ENCODE results near the gene RNF151.

RNF151 gene

GRCh38 chr16:1993731-1994131 is 27.1 kb downstream of the RNF151 start:
- no peak for DNase-seq

- DNase-seq: no peak
These were observed 31.1 kb downstream of the RNF151 start for GRCh38 chr16:1997494-1998359.

DNA sequence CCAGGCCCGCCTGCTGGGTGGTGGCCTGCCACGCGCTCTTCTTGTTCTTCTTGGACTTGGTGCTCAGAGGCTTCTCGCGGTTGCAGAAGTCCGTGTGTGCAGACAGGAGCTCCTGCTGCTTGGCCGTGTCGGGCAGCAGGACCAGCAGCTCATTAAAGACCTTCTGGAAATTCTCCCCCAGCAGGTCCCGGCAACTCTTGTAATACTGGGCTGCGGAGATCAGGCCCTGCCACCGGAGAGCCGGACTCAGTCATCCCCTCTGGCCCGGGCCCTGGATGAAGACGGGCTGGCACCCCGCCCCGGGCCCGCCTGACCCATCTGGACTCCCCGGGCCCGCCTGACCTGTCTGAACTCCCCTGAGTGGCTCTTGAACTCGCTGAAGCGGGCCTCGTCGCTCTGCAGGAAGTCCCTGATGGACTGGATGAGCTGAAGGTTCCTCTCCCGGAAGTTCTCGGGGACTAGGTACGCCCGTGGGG is 31.7 kb downstream of the RNF151 start:
- DNase-seq: no peak

DNA sequence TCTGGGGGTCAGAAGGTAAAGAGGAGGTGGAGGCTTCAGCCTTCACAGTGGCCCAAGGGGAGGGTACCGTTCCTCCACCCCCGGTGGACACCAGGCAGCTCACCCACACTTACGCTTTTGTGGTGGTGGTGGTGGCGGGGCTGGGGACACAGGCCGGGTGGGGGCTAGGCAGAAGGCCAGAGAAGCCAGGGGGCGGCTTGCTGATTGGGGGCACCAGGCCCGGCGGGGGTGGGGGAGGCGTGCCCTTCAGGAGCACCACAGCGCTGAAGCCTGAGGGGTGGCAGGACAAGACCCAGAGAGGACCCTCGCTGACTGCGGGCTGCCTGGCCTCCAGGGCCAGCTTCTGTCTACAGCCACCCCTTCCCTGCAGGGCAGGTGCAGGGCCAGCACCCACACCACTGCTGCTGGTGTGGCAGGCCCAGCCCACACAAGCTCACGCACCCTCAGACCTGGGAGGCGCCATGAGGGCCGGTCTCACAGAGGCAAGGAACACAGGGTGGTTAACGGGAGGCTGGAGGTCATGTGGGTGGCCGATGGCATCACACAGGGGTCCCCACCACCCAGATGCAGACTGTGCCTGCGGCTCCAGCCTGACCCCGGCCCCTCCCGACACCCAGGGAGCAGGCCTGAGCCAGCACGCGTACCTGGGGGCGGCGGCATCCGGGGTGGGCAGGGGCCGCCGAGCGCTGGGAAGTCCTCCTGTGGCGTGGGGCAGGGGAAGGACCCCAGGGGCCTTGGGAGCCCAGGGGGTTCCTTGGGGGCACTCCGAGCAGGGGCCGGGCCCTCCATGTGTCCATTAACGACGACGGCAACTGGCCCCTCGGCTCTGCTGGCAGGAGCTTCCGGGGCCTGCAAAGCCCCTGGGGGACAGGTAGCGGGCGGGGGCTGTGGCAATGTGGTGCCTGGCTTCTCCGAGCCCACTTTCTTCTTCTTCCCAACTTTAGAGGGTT is 32.5 kb downstream of the RNF151 start:
- no peak for DNase-seq

DNA sequence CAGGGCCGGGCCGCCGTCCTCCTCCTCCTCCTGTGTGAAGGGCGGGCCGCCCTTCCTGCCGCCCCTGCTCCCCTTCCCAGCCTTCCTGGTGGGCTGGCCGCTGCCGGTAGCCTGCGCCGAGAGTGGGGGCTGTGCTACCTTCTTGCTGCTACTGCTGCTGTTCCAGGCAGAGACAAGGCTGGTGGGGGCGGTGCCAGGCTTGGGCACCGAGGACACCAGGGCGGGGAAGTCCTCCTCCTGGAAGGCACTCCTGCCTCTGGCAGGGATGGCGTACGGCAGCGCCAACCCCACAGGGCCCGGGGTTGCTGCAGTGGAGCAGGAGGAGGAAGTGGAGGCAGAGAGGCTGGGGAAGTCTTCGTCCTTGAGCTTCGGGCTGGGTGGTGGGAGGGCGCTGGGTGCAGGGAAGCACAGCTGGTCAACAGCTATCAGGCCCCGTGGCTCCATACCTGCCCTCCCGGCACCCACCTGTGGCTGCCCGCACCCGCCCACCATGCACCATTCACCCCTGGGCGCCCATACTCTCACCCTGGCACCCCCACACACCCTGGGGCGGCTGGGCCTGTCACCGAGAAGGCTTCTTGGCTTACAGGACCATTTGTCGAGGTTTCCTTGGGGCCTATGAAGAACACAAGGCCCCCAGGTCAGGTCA is 33.3 kb downstream of the RNF151 start:
- no peak for DNase-seq

DNA sequence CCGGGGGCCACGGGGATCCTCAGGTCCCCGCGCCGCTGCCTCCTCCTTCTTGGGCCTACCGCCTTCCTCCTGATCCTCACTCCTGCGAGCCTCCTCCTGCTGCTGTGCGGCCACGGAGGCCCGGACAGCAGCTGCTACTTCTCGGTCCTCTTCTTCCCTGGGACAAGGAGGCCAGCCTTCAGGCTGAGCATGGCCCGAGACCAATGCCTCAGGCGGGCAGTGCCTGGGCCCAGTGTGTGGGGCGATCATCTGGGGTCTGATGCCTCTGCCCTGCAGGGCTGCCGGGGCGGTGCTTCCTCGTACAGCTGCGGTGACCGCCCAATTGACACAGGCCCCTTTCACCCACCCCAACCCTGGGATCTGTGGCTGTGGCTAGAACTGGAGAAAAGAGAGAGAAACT is 34.4 kb downstream of the RNF151 start:
- no peak for DNase-seq

- no peak for DNase-seq
These were observed 35.0 kb downstream of the RNF151 start for GRCh38 chr16:2001456-2002355.

- no peak for DNase-seq
These were observed 36.0 kb downstream of the RNF151 start for GRCh38 chr16:2002406-2003230.

DNA sequence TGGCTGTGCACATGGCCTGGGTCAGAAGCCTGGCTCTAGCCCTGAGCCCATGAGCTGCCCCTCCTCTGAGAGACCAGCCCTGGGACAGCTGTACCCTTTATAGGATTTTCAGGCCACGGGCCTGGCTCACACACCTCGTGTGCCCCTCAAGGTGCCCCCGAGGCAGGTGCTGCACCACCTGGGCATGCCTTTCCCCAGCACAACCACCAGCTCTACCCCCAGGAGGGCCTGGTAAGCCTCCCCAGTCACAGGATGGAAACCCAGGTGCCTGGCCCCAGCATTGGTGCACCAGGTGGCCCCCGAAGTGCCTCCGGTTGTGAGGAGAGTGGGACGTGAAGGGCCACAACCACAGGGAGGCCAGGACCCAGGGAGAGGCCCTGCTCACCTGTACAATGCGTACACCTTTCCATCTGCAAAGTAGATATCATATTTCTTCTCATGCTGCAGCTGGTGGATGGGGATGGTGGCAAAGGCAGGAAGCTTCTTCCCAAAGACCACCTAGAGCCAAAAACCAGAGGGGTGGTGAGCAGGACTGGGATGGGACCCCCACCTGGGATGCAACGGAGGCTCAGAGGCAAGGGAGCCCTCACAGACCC is 36.7 kb downstream of the RNF151 start:
- DNase-seq: no peak

GRCh38 chr16:2003827-2004641 is 37.4 kb downstream of the RNF151 start:
- DNase-seq: peak; percentile 66 to 85 (median 83)

DNA sequence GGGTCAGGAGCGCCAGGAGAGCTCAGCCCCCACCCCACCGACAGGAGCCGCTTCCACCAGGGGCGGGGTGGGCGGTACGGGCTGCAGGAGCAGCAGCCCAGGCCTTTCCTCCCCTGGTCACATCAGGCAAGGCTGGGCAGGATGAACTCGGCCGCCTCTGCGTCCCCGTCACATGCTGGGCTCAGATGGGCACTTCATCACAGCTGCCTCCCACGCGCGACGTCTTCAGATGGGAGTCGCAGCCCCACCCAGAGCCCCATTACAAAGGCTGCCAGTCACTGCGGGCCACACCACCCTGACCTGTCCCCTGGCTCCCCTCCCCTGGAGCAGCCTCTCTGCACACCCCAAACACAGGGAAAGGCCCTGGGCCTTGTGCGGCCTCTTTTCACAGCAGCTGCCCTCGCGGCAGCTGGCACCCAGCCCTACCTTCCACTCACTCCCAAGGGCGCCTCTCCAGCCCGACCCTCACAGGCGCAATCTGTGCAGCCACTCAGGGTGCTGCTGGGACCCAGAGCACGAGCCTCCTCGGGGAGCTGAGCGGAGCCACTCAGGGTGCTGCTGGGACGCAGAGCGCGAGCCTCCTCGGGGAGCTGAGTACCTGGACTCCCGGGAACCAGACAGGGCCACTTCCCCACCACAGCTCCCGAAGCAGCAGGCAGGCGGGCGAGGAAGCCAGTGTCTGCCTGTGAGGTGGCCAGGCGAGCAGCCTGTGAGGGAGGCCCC is 38.3 kb downstream of the RNF151 start:
- DNase-seq: no peak

- no peak for DNase-seq
These were observed 39.0 kb downstream of the RNF151 start for GRCh38 chr16:2005646-2006045.

- DNase-seq: no peak
These were observed 39.7 kb downstream of the RNF151 start for GRCh38 chr16:2006317-2006716.

- DNase-seq: no peak
These were observed 40.6 kb downstream of the RNF151 start for GRCh38 chr16:2007081-2007836.

- DNase-seq: peak in 1 of 5 donors; percentile 37
These were observed 41.4 kb downstream of the RNF151 start for GRCh38 chr16:2008009-2008526.

GRCh38 chr16:2008631-2009163 is 42.0 kb downstream of the RNF151 start:
- DNase-seq: peak in 1 of 5 donors; percentile 34

DNA sequence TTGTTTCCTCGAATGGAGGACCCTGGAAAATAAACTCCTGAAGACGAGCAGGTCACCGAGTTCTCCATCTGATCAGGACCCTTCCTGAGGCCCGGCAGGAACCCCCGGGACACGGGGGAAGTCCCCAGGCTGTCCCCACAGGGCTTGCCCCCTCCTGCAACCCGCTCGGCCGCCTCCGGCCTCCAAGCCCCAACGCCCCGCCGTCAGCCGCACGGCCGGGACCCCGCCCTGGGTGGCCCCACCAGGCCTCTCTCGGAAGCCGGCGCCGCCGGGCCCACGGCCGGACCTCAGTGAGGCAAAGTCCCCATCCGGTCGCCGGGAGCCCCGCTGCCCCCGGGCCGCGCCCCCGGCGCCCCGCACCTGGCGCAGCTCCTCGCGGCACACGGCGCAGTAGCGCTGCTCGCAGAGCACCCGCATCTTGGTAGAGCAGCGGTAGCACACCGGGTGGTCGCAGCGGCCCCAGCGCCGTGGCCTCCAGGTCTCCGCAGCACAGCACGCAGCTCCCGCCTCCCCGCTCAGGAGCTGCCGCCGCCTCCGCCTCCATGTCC is 42.6 kb downstream of the RNF151 start:
- DNase-seq: no peak
